H9 (cell line): ENCODE measurements around the gene GRIP2. TPM values are rescaled to one million over a fixed set of nuclear protein-coding genes. Genes with fewer than 3 reads are reported as not detected.

Experiments
- DNase-seq: peaks from one replicate; pipeline ENCODE4 v3.0.0-alpha.2; 2017
- H2AFZ ChIP-seq: one replicate; pipeline ENCODE4 v1.6.1; 2013; ENCODE audit warnings: mild to moderate bottlenecking, low read length, control low read depth, moderate library complexity
- H2AK5ac ChIP-seq: 2 replicates; pipeline ENCODE4 v1.6.1; 2013; ENCODE audit warnings: low read length, control low read depth, mixed read lengths; ENCODE audit not compliant: insufficient read length
- H2BK120ac ChIP-seq: one replicate; pipeline ENCODE4 v1.6.1; 2013; ENCODE audit warnings: low read depth, mild to moderate bottlenecking, low read length, control low read depth, inconsistent platforms; ENCODE audit not compliant: poor library complexity, severe bottlenecking
- H2BK12ac ChIP-seq: 2 replicates; pipeline ENCODE4 v1.6.1; 2013; ENCODE audit warnings: low read length, control low read depth, mixed read lengths, low read depth; ENCODE audit not compliant: insufficient read length
- H2BK15ac ChIP-seq: 2 replicates; pipeline ENCODE4 v1.6.1; 2013; ENCODE audit warnings: low read depth, low read length, control low read depth
- H2BK20ac ChIP-seq: one replicate; pipeline ENCODE4 v1.6.1; 2013; ENCODE audit warnings: low read depth, mild to moderate bottlenecking, low read length, control low read depth, inconsistent platforms; ENCODE audit not compliant: poor library complexity, severe bottlenecking
- H2BK5ac ChIP-seq: 2 replicates; pipeline ENCODE4 v1.6.1; 2013; ENCODE audit warnings: low read length, control low read depth, mixed read lengths; ENCODE audit not compliant: insufficient read length
- H3K14ac ChIP-seq: 2 replicates; pipeline ENCODE4 v1.6.1; 2013; ENCODE audit warnings: low read length, control low read depth; ENCODE audit not compliant: insufficient read depth
- H3K18ac ChIP-seq: 2 replicates; pipeline ENCODE4 v1.6.1; 2013; ENCODE audit warnings: low read depth, mild to moderate bottlenecking, mixed read lengths, low read length, control low read depth; ENCODE audit not compliant: insufficient read length
- H3K23ac ChIP-seq: 2 replicates; pipeline ENCODE4 v1.6.1; 2013; ENCODE audit warnings: low read length, control low read depth, mixed read lengths, low read depth; ENCODE audit not compliant: insufficient read length
- H3K23me2 ChIP-seq: 2 replicates; pipeline ENCODE4 v1.6.1; 2013; ENCODE audit warnings: low read depth, mild to moderate bottlenecking, mixed read lengths, low read length, control low read depth; ENCODE audit not compliant: insufficient read length, poor library complexity, severe bottlenecking
- H3K27ac ChIP-seq: 2 replicates; pipeline ENCODE4 v1.5.1; 2013; ENCODE audit warnings: low read length, control low read depth, mixed read lengths, low read depth; ENCODE audit not compliant: insufficient read length
- H3K27me3 ChIP-seq: 2 replicates; pipeline ENCODE4 v1.6.1; 2013; ENCODE audit warnings: low read length, control low read depth, inconsistent platforms; ENCODE audit not compliant: insufficient read depth
- H3K4ac ChIP-seq: 2 replicates; pipeline ENCODE4 v1.6.1; 2013; ENCODE audit warnings: low read depth, mild to moderate bottlenecking, control low read depth, inconsistent platforms, low read length, moderate library complexity
- H3K4me1 ChIP-seq: 2 replicates; pipeline ENCODE4 v1.6.1; 2013; ENCODE audit warnings: low read length, control low read depth, inconsistent platforms; ENCODE audit not compliant: insufficient read depth
- H3K4me2 ChIP-seq: 2 replicates; pipeline ENCODE4 v1.6.1; 2013; ENCODE audit warnings: low read length, control low read depth, mixed read lengths; ENCODE audit not compliant: insufficient read length, insufficient read depth
- H3K56ac ChIP-seq: 2 replicates; pipeline ENCODE4 v1.6.1; 2013; ENCODE audit warnings: low read depth, mild to moderate bottlenecking, mixed read lengths, low read length, control low read depth; ENCODE audit not compliant: insufficient read length
- H3K79me1 ChIP-seq: 2 replicates; pipeline ENCODE4 v1.6.1; 2013; ENCODE audit warnings: low read depth, mild to moderate bottlenecking, moderate library complexity, low read length, control low read depth, inconsistent platforms; ENCODE audit not compliant: insufficient read depth, poor library complexity, severe bottlenecking
- H3K79me2 ChIP-seq: 2 replicates; pipeline ENCODE4 v1.6.1; 2013; ENCODE audit warnings: low read length, control low read depth, inconsistent platforms; ENCODE audit not compliant: insufficient read depth
- H3K9ac ChIP-seq: 2 replicates; pipeline ENCODE4 v1.6.1; 2013; ENCODE audit warnings: low read length, control low read depth, mixed read lengths; ENCODE audit not compliant: insufficient read length; ENCODE audit errors: extremely low read depth
- H3K9me3 ChIP-seq: one replicate; pipeline ENCODE4 v1.6.1; 2013; ENCODE audit warnings: low read depth, low read length, inconsistent platforms; ENCODE audit not compliant: control insufficient read depth
- H3T11ph ChIP-seq: one replicate; pipeline ENCODE4 v1.6.1; 2013; ENCODE audit warnings: mild to moderate bottlenecking, low read length, control low read depth, inconsistent platforms
- H4K20me1 ChIP-seq: one replicate; pipeline ENCODE4 v1.6.1; 2013; ENCODE audit not compliant: control insufficient read depth, insufficient read length, insufficient read depth
- H4K5ac ChIP-seq: 2 replicates; pipeline ENCODE4 v1.6.1; 2013; ENCODE audit warnings: low read depth, mild to moderate bottlenecking, mixed read lengths, low read length, control low read depth; ENCODE audit not compliant: insufficient read length
- H4K8ac ChIP-seq: replicated peaks from 2 replicates; pipeline ENCODE4 v1.6.1; 2013; ENCODE audit warnings: low read length, control low read depth, mixed read lengths, low read depth; ENCODE audit not compliant: insufficient read length
- H4K91ac ChIP-seq: 2 replicates; pipeline ENCODE4 v1.6.1; 2013; ENCODE audit warnings: low read depth, mild to moderate bottlenecking, moderate library complexity, mixed read lengths, low read length, control low read depth; ENCODE audit not compliant: insufficient read length
- H3K27ac Mint-ChIP-seq, 3 experiments: 2 replicates in 2 of 3; 3 replicates in 1 of 3; pipeline ENCODE4 v1.8.0; 2020 to 2021; ENCODE audit warnings: mixed read lengths in 3 of 3, mild to moderate bottlenecking in 1 of 3, moderate library complexity in 1 of 3
- H3K27me3 Mint-ChIP-seq: 2 replicates; pipeline ENCODE4 v1.8.0; 2021; ENCODE audit warnings: low read depth, mild to moderate bottlenecking, moderate library complexity, mixed read lengths
- H3K36me3 Mint-ChIP-seq, 3 experiments: 2 replicates in 2 of 3; 3 replicates in 1 of 3; pipeline ENCODE4 v1.8.0; 2020 to 2021; ENCODE audit warnings: low read depth in 3 of 3, mixed read lengths in 3 of 3; ENCODE audit not compliant: insufficient read depth in 1 of 3
- H3K4me1 Mint-ChIP-seq, 2 experiments: 2 replicates each; pipeline ENCODE4 v1.8.0; 2020; ENCODE audit warnings: mixed read lengths in 2 of 2
- H3K4me3 Mint-ChIP-seq, 2 experiments: 2 replicates in 1 of 2; 3 replicates in 1 of 2; pipeline ENCODE4 v1.8.0; 2020 to 2021; ENCODE audit warnings: mild to moderate bottlenecking in 2 of 2, mixed read lengths in 2 of 2, moderate library complexity in 1 of 2
- H3K9me3 Mint-ChIP-seq, 2 experiments: 2 replicates in 1 of 2; 3 replicates in 1 of 2; pipeline ENCODE4 v1.8.0; 2020; ENCODE audit warnings: mild to moderate bottlenecking in 2 of 2, mixed read lengths in 2 of 2, moderate library complexity in 1 of 2
- WGBS: extraction: QIAGEN DNeasy Blood & Tissue Kit; methylation state at CpG from one replicate; pipeline ENCODE4 v1.1.7; 2013; ENCODE audit warnings: missing lambda C conversion rate, low lambda C conversion rate, mixed read lengths; ENCODE audit not compliant: insufficient read length; ENCODE audit errors: extremely low coverage; 5-methylcytosine and 5-hydroxymethylcytosine counted together
- total RNA-seq: library from RNA; stranded (reverse); gene quantifications from 2 replicates; pipeline ENCODE4 v1.2.1, GENCODE V29; 2021
- TF ChIP-seq, protein P1 (sequence below): fragments of 200-600 bp; sonication (generic); conservative IDR thresholded peaks from 3 replicates; pipeline ENCODE4 v1.8.0; 2021; ENCODE audit warnings: antibody characterized with exemption, mild to moderate bottlenecking

Gene GRIP2
- total RNA-seq, 1 experiment from 2014 or later: 3.1 TPM

DNA sequence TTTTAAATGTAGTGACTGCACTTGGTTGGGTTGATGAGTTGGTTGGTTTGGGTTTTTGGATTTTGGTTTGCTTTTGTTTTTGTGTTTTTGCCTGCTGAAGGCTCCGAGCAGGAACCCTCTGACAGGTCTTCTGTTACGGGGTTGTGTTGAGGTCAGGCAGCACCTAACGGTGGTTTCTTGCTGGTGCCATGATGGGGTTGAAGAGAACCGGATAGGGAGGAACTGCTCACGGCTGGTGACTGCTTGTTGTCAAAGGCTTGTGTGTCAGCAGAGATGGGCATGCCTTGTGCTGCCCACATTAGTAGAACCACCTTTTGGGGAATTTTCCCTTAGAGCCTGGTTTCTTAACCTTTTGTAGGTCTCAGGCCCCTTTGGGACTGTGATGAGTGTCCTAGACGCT, 95.8 kb downstream of the GRIP2 start:
- Mint-ChIP-seq H3K36me3 (peaks cover 46 to 57% (median 48%) of the 10 kb centered on the region in 3 experiments), H3K4me3 (no peak overlapping the region; a peak in 1 of 5 replicates), H3K27me3 (no peaks in the 10 kb centered on the region), H3K4me1 (peaks cover 16 to 19% of the 10 kb centered on the region in 2 experiments), H3K9me3 (no peaks in the 10 kb centered on the region; a peak in 2 of 5 replicates), H3K27ac (peak overlapping the region in 1 of 3 experiments; percentile 24; a peak in 3 of 7 replicates)
- H3K56ac ChIP-seq: no peak overlapping the region
- H3K23ac ChIP-seq: no peak overlapping the region
- no peaks in the 10 kb centered on the region; the same call in 1 of the 2 replicates for H3K79me2 ChIP-seq
- no peak overlapping the region for H4K5ac ChIP-seq
- no peak overlapping the region for H3K27ac ChIP-seq
- peaks cover 4% of the 10 kb centered on the region for H3K79me1 ChIP-seq
- H3K9ac ChIP-seq: no peak overlapping the region
- no peak overlapping the region for H3K14ac ChIP-seq
- no peaks in the 10 kb centered on the region for H3K23me2 ChIP-seq
- H3K4me1 ChIP-seq: no peaks in the 10 kb centered on the region
- no peak overlapping the region for H3K4ac ChIP-seq
- no peak overlapping the region for H4K91ac ChIP-seq
- H3K4me2 ChIP-seq: no peak overlapping the region
- no CpG with 5 or more reads among the region's 6 CpGs for WGBS
- H2BK15ac ChIP-seq: no peak overlapping the region
- TF ChIP-seq, protein P1, sequence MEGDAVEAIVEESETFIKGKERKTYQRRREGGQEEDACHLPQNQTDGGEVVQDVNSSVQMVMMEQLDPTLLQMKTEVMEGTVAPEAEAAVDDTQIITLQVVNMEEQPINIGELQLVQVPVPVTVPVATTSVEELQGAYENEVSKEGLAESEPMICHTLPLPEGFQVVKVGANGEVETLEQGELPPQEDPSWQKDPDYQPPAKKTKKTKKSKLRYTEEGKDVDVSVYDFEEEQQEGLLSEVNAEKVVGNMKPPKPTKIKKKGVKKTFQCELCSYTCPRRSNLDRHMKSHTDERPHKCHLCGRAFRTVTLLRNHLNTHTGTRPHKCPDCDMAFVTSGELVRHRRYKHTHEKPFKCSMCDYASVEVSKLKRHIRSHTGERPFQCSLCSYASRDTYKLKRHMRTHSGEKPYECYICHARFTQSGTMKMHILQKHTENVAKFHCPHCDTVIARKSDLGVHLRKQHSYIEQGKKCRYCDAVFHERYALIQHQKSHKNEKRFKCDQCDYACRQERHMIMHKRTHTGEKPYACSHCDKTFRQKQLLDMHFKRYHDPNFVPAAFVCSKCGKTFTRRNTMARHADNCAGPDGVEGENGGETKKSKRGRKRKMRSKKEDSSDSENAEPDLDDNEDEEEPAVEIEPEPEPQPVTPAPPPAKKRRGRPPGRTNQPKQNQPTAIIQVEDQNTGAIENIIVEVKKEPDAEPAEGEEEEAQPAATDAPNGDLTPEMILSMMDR: no peak
- no peak overlapping the region for H2BK20ac ChIP-seq
- no peak overlapping the region for H3T11ph ChIP-seq
- H3K27me3 ChIP-seq: no peaks in the 10 kb centered on the region
- no peak overlapping the region for H2AFZ ChIP-seq
- no peak overlapping the region for H2AK5ac ChIP-seq
- H3K9me3 ChIP-seq: no peaks in the 10 kb centered on the region
- H2BK12ac ChIP-seq: no peak overlapping the region
- peaks cover 3% of the 10 kb centered on the region for H4K20me1 ChIP-seq
- H4K8ac ChIP-seq: no peak overlapping the region
- no peak overlapping the region for H2BK120ac ChIP-seq
- no peak overlapping the region for H3K18ac ChIP-seq
- no peak for DNase-seq
- H2BK5ac ChIP-seq: no peak overlapping the region
